ENCODE data around the gene SHROOM4.

SHROOM4 gene

DNA sequence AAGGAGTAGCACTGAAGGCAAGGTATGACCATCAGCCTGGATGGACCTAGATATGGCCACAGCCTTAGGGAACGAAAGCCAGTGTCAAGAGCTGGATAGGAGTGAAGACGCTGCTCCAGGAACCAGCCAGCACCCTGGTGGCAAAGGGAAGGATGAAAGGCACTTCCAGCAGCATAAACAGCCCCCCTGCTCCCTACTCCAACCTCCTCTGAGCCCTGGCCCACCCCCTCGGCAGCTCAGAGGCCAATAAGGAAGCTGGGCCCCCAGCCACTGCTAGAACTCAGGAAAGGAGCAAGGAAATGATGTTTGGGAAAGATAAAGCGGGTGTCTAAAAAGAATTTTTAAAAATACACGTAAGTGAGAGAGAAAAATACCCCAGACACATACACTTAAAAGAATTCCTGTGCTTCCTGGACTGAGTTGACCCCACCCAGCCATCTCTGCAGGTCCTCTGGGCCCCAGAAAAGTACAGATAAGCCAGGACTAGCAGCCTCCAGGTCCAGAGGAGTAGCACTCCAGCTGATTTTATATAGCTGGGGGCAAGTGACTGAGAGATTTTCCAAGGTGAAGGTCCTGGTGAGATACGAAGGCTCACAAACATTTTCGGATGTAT is 170.4 kb downstream of the SHROOM4 start:
- TF ChIP-seq CTCF (IDR thresholded peaks at IDR 0.05; ENCODE audit: control insufficient read depth, insufficient read depth, low read depth, low read length, missing control alignments) = no peak
- no peak for DNase-seq (ENCODE audit: low read depth)
- H3K4me3 ChIP-seq (ENCODE audit: control insufficient read depth, low read depth, low read length) = no peak overlapping the region

GRCh38 chrX:50638123-50638522 is 175.9 kb downstream of the SHROOM4 start:
- H3K4me3 ChIP-seq (ENCODE audit: control insufficient read depth, low read depth, low read length) = no peak overlapping the region
- DNase-seq (ENCODE audit: low read depth) = no peak
- TF ChIP-seq CTCF (IDR thresholded peaks at IDR 0.05; ENCODE audit: control insufficient read depth, insufficient read depth, low read depth, low read length, missing control alignments) = no peak

- no peak overlapping the region for H3K4me3 ChIP-seq (ENCODE audit: control insufficient read depth, low read depth, low read length)
- no peak for TF ChIP-seq CTCF (IDR thresholded peaks at IDR 0.05; ENCODE audit: control insufficient read depth, insufficient read depth, low read depth, low read length, missing control alignments)
- DNase-seq (ENCODE audit: low read depth) = no peak
Observed at GRCh38 chrX:50635817-50636365, 178.1 kb downstream of the SHROOM4 start.

GRCh38 chrX:50635162-50635561 is 178.8 kb downstream of the SHROOM4 start:
- no peak for DNase-seq (ENCODE audit: low read depth)
- no peak for TF ChIP-seq CTCF (IDR thresholded peaks at IDR 0.05; ENCODE audit: control insufficient read depth, insufficient read depth, low read depth, low read length, missing control alignments)

GRCh38 chrX:50629774-50630173 is 184.2 kb downstream of the SHROOM4 start:
- DNase-seq (ENCODE audit: low read depth) = no peak
- no peak overlapping the region for H3K4me3 ChIP-seq (ENCODE audit: control insufficient read depth, low read depth, low read length)
- no peak for TF ChIP-seq CTCF (IDR thresholded peaks at IDR 0.05; ENCODE audit: control insufficient read depth, insufficient read depth, low read depth, low read length, missing control alignments)

More at GRCh38 chrX:50635162-50635561, 178.8 kb downstream of the SHROOM4 start:
- no peak overlapping the region for H3K4me3 ChIP-seq (ENCODE audit: control insufficient read depth, low read depth, low read length)

GRCh38 chrX:50627696-50628095 is 186.3 kb downstream of the SHROOM4 start:
- no peak for DNase-seq (ENCODE audit: low read depth)
- TF ChIP-seq CTCF (IDR thresholded peaks at IDR 0.05; ENCODE audit: control insufficient read depth, insufficient read depth, low read depth, low read length, missing control alignments) = no peak
- no peak overlapping the region for H3K4me3 ChIP-seq (ENCODE audit: control insufficient read depth, low read depth, low read length)
